Spinal cord (tissue), 10 donors: ENCODE results near the gene DBN1. TPM values are rescaled to one million over a fixed set of nuclear protein-coding genes. Genes with fewer than 3 reads are reported as not detected.

ENCODE experiments used
- DNase-seq, 6 donors: peaks; one replicate each; pipeline versions ENCODE4 v3.0.0 to v3.0.0-alpha.2; 2013 to 2015; ENCODE audit warnings: low spot score in 6 of 6, low read depth in 4 of 6
- H3K27ac ChIP-seq: one replicate; pipeline ENCODE4 v1.5.1; 2013; ENCODE audit warnings: low read depth, low read length, control low read depth
- H3K27me3 ChIP-seq: one replicate; pipeline ENCODE4 v1.6.1; 2013; ENCODE audit warnings: low read length; ENCODE audit not compliant: control insufficient read depth, insufficient read depth
- H3K36me3 ChIP-seq: one replicate; pipeline ENCODE4 v1.6.1; 2013; ENCODE audit warnings: low read length; ENCODE audit not compliant: control insufficient read depth, insufficient read depth
- H3K4me1 ChIP-seq: one replicate; pipeline ENCODE4 v1.6.1; 2013; ENCODE audit warnings: low read length; ENCODE audit not compliant: control insufficient read depth, insufficient read depth
- H3K4me3 ChIP-seq: one replicate; pipeline ENCODE4 v1.5.1; 2013; ENCODE audit warnings: low read depth, low read length, control low read depth
- H3K9me3 ChIP-seq: one replicate; pipeline ENCODE4 v1.6.1; 2013; ENCODE audit warnings: low read length; ENCODE audit not compliant: control insufficient read depth, insufficient read depth
- WGBS: methylation state at CpG from one replicate; pipeline ENCODE4 v1.1.5; 2013; ENCODE audit warnings: missing lambda C conversion rate; ENCODE audit not compliant: insufficient coverage; 5-methylcytosine and 5-hydroxymethylcytosine counted together
- polyA plus RNA-seq, 2 donors: library from polyadenylated mRNA; unstranded; fragments of 120-200 nt; gene quantifications; one replicate each; pipeline ENCODE4 v1.2.1, GENCODE V29; 2013; ENCODE audit not compliant: insufficient read length in 2 of 2
- total RNA-seq, 2 donors: library from RNA; depleted of rRNA in 1 of 2; stranded (reverse); fragments of 120-200 nt in 1 of 2; fragments of >200 nt in 1 of 2; gene quantifications; one replicate each; pipeline versions ENCODE4 v1.2.3 to v1.2.4, GENCODE V29; 2013 to 2014
- donor health status: healthy.

DBN1 gene
- total and polyA plus RNA-seq, 4 donors = 49.6 to 273 (median 173) TPM

GRCh38 chr5:177438468-177438867 lies 35.0 kb downstream of the DBN1 start:
- Histone ChIP-seq H3K4me1 (no peaks in the 10 kb centered on the region), H3K9me3 (no peaks in the 10 kb centered on the region), H3K27ac (no peak overlapping the region), H3K4me3 (no peak overlapping the region), H3K36me3 (peaks cover 87% of the 10 kb centered on the region), H3K27me3 (no peaks in the 10 kb centered on the region)
- DNase-seq = no peak
- WGBS = 96% methylated on average over 9 of the region's 10 CpGs

- no peaks in the 10 kb centered on the region for H3K27me3 ChIP-seq
- no peak overlapping the region for H3K4me3 ChIP-seq
- no peak overlapping the region for H3K27ac ChIP-seq
- H3K36me3 ChIP-seq = peaks cover 87% of the 10 kb centered on the region
- 43% methylated on average over 4 of the region's 4 CpGs for WGBS
- DNase-seq = no peak
- peaks cover 3% of the 10 kb centered on the region for H3K4me1 ChIP-seq
- no peaks in the 10 kb centered on the region for H3K9me3 ChIP-seq
These were observed 35.8 kb downstream of the DBN1 start for GRCh38 chr5:177437623-177438022.

- Histone ChIP-seq H3K27ac (no peak overlapping the region), H3K9me3 (no peaks in the 10 kb centered on the region), H3K4me3 (no peak overlapping the region), H3K27me3 (no peaks in the 10 kb centered on the region), H3K36me3 (peaks cover 87% of the 10 kb centered on the region), H3K4me1 (peaks cover 14% of the 10 kb centered on the region)
- DNase-seq = no peak
- 92% methylated on average over 29 of the region's 37 CpGs for WGBS
These were observed 37.4 kb downstream of the DBN1 start for GRCh38 chr5:177435847-177436536.

- no peak overlapping the region for H3K4me3 ChIP-seq
- no peaks in the 10 kb centered on the region for H3K9me3 ChIP-seq
- peaks cover 14% of the 10 kb centered on the region for H3K4me1 ChIP-seq
- no peaks in the 10 kb centered on the region for H3K27me3 ChIP-seq
- H3K27ac ChIP-seq = no peak overlapping the region
- WGBS = 92% methylated on average over 13 of the region's 20 CpGs
- DNase-seq = no peak
- H3K36me3 ChIP-seq = peaks cover 87% of the 10 kb centered on the region
These were observed 38.3 kb downstream of the DBN1 start for GRCh38 chr5:177434942-177435738.

GRCh38 chr5:177434437-177434836 lies 39.0 kb downstream of the DBN1 start:
- WGBS = 94% methylated on average over 8 of the region's 8 CpGs
- Histone ChIP-seq H3K36me3 (peaks cover 89% of the 10 kb centered on the region), H3K4me1 (peaks cover 21% of the 10 kb centered on the region), H3K4me3 (no peak overlapping the region), H3K27ac (no peak overlapping the region), H3K9me3 (no peaks in the 10 kb centered on the region), H3K27me3 (no peaks in the 10 kb centered on the region)
- DNase-seq = no peak

GRCh38 chr5:177433658-177434217 lies 39.7 kb downstream of the DBN1 start:
- H3K27ac ChIP-seq = no peak overlapping the region
- H3K36me3 ChIP-seq = peaks cover 89% of the 10 kb centered on the region
- H3K4me3 ChIP-seq = no peak overlapping the region
- no peaks in the 10 kb centered on the region for H3K27me3 ChIP-seq
- DNase-seq = no peak
- 96% methylated on average over 26 of the region's 29 CpGs for WGBS
- H3K4me1 ChIP-seq = peaks cover 28% of the 10 kb centered on the region
- no peaks in the 10 kb centered on the region for H3K9me3 ChIP-seq

GRCh38 chr5:177432839-177433657 lies 40.4 kb downstream of the DBN1 start:
- no peaks in the 10 kb centered on the region for H3K27me3 ChIP-seq
- peaks cover 87% of the 10 kb centered on the region for H3K36me3 ChIP-seq
- 91% methylated on average over 23 of the region's 25 CpGs for WGBS
- no peaks in the 10 kb centered on the region for H3K9me3 ChIP-seq
- no peak for DNase-seq
- H3K27ac ChIP-seq = no peak overlapping the region
- H3K4me3 ChIP-seq = no peak overlapping the region
- H3K4me1 ChIP-seq = peaks cover 34% of the 10 kb centered on the region

- H3K9me3 ChIP-seq = no peaks in the 10 kb centered on the region
- whole genome bisulfite sequencing = 76% methylated on average over 17 of the region's 18 CpGs
- H3K27ac ChIP-seq = no peak overlapping the region
- no peaks in the 10 kb centered on the region for H3K27me3 ChIP-seq
- H3K4me3 ChIP-seq = no peak overlapping the region
- peaks cover 42% of the 10 kb centered on the region for H3K4me1 ChIP-seq
- peak in 1 of 6 donors; percentile 43 for DNase-seq
- H3K36me3 ChIP-seq = peaks cover 80% of the 10 kb centered on the region
These were observed 41.1 kb downstream of the DBN1 start for GRCh38 chr5:177432143-177432838.
